Stomach (tissue), 4 donors: ENCODE measurements around the gene CETP.

ENCODE experiments used
- POLR2A ChIP-seq, 4 donors: fragments of 450-650 bp; IDR thresholded peaks; one replicate each; pipeline ENCODE4 v1.6.1; 2016; ENCODE audit warnings: antibody characterized with exemption in 4 of 4, control low read depth in 2 of 4, mild to moderate bottlenecking in 1 of 4, moderate library complexity in 1 of 4
- POLR2AphosphoS5 ChIP-seq, 3 donors: sonication (generic); formaldehyde crosslinking; IDR thresholded peaks; one replicate each; pipeline ENCODE4 v1.6.1; 2016; ENCODE audit warnings: antibody characterized with exemption in 3 of 3
- TF ChIP-seq, protein P1 (sequence below), 7 experiments: fragments of 450-650 bp in 4 of 7; fragments of 200-600 bp in 3 of 7; sonication (generic) in 3 of 7; IDR thresholded peaks; one replicate each; pipeline ENCODE4 v1.5.1; 2016 to 2019; ENCODE audit warnings: antibody characterized with exemption in 7 of 7, control low read depth in 2 of 7, mild to moderate bottlenecking in 1 of 7

DNA sequence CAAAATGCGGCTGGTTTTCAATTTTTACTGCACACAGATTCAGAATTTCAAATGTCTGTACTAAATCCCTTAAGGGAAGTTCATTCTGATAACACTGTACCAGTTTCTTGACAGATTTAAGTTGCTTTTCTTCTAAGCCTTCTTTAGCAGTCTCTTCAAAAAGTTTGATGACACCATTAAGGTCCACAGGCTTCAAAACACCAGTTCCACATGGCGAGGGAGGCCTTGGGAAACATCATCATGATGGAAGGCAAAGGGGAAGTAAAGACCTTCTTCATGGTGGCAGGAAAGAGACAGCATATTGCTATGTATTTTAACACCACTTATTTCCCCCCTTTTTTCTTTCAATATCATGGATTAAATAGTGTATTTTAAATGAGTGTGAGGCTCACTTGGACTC, 52.2 kb downstream of the CETP start:
- TF ChIP-seq POLR2AphosphoS5 (IDR thresholded peaks at IDR 0.05) (no peak), POLR2A (IDR thresholded peaks at IDR 0.05) (no peak)
- TF ChIP-seq, protein P1, sequence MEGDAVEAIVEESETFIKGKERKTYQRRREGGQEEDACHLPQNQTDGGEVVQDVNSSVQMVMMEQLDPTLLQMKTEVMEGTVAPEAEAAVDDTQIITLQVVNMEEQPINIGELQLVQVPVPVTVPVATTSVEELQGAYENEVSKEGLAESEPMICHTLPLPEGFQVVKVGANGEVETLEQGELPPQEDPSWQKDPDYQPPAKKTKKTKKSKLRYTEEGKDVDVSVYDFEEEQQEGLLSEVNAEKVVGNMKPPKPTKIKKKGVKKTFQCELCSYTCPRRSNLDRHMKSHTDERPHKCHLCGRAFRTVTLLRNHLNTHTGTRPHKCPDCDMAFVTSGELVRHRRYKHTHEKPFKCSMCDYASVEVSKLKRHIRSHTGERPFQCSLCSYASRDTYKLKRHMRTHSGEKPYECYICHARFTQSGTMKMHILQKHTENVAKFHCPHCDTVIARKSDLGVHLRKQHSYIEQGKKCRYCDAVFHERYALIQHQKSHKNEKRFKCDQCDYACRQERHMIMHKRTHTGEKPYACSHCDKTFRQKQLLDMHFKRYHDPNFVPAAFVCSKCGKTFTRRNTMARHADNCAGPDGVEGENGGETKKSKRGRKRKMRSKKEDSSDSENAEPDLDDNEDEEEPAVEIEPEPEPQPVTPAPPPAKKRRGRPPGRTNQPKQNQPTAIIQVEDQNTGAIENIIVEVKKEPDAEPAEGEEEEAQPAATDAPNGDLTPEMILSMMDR (IDR thresholded peaks at IDR 0.05), result no peak
